ENCODE data around the gene DOCK10.
A peak's percentile ranks its signal among the peaks of the same experiment; 100 is the strongest.
"Not testable (repeated sequence)": the region's sequence is repeated elsewhere in the genome, so short reads cannot be mapped to it uniquely, and the experiment has no call there.

Gene DOCK10

DNA sequence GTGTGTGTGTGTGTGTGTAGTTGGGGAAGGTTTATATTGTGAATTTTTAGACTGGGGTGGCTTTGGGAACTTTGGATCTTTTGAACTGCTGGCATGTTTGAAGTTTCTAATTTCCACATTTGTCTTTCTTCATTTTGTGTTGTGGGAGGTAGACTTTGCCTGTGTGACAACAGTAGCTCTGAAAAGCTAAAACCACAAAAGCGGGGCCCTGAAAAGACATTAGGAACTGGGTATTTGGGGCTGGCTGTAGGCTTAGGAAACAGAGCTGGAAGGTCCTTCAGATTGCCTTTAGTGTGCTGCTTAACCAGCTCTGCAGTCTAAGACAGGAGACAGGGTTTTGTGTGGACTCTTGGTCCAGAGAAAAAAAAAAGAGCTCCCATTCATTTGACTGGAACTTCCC lies 27.2 kb upstream of the DOCK10 start:
- H3K4me3 ChIP-seq (ENCODE audit: low read length): no peak overlapping the region
- no peak for DNase-seq (ENCODE audit: low read depth)
- TF ChIP-seq, protein P1, sequence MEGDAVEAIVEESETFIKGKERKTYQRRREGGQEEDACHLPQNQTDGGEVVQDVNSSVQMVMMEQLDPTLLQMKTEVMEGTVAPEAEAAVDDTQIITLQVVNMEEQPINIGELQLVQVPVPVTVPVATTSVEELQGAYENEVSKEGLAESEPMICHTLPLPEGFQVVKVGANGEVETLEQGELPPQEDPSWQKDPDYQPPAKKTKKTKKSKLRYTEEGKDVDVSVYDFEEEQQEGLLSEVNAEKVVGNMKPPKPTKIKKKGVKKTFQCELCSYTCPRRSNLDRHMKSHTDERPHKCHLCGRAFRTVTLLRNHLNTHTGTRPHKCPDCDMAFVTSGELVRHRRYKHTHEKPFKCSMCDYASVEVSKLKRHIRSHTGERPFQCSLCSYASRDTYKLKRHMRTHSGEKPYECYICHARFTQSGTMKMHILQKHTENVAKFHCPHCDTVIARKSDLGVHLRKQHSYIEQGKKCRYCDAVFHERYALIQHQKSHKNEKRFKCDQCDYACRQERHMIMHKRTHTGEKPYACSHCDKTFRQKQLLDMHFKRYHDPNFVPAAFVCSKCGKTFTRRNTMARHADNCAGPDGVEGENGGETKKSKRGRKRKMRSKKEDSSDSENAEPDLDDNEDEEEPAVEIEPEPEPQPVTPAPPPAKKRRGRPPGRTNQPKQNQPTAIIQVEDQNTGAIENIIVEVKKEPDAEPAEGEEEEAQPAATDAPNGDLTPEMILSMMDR (IDR thresholded peaks at IDR 0.05; ENCODE audit: insufficient read depth, low read depth, low read length, missing control alignments): no peak

DNA sequence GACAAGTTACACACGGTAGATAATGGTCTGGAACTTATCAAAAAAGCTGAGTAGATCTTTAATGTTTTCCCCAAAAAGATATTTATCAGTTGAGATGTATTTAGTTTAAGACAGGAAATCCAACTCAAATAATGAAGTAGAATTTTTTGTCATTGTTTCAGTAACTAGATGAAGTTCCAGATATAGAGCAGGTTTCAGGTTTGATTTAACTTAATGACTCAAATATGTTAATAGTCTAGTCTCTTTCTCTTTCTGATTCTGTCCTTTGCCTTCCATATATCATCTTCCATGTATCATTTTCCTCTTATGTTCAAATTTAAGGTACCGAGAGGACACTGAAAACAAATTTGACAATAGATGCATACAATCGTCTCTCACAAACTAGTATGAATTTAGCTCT lies 23.6 kb upstream of the DOCK10 start:
- TF ChIP-seq, protein P1 (IDR thresholded peaks at IDR 0.05; ENCODE audit: insufficient read depth, low read depth, low read length, missing control alignments): no peak
- no peak overlapping the region for H3K4me3 ChIP-seq (ENCODE audit: low read length)
- no peak for DNase-seq (ENCODE audit: low read depth)

DNA sequence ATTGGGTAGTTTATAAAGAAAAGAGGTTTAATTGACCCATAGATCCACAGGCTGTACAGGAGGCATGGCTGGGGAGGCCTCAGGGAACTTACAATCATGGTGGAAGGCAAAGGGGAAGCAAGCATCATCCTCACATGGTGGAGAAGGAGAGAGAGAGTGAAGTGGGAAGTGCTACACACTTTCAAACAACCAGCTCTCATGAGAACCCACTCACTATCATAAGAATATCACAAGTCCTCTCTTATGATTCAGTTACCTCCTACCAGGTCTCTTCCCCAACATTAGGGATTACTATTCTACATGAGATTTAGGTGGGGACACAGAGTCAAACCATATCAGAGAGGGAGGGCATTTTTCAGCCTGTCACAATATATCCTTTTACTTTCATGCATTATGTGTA lies 22.7 kb upstream of the DOCK10 start:
- no peak overlapping the region for H3K4me3 ChIP-seq (ENCODE audit: low read length)
- TF ChIP-seq, protein P1 (IDR thresholded peaks at IDR 0.05; ENCODE audit: insufficient read depth, low read depth, low read length, missing control alignments): no peak
- DNase-seq (ENCODE audit: low read depth): no peak

DNA sequence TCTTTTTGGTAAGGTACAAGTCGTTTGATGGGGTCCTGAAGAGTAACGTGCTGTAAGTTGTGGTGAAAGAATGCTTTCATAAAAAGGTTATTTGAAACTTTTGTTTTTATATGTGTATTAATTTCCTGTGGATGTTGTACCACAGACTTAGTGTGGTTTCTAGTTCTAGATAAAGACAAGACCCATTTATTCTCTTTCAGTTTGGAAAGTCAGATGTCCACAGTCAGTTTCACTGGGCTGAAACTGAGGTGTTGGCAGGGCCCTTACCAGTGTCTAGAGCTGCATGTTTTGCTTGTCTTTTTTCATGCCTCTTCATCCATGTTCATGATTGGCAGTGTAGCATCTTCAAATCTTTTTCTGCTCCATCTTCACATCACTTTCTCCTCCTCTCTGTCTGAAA lies 22.1 kb upstream of the DOCK10 start:
- TF ChIP-seq, protein P1 (IDR thresholded peaks at IDR 0.05; ENCODE audit: insufficient read depth, low read depth, low read length, missing control alignments): no peak
- no peak for DNase-seq (ENCODE audit: low read depth)
- H3K4me3 ChIP-seq (ENCODE audit: low read length): no peak overlapping the region

DNA sequence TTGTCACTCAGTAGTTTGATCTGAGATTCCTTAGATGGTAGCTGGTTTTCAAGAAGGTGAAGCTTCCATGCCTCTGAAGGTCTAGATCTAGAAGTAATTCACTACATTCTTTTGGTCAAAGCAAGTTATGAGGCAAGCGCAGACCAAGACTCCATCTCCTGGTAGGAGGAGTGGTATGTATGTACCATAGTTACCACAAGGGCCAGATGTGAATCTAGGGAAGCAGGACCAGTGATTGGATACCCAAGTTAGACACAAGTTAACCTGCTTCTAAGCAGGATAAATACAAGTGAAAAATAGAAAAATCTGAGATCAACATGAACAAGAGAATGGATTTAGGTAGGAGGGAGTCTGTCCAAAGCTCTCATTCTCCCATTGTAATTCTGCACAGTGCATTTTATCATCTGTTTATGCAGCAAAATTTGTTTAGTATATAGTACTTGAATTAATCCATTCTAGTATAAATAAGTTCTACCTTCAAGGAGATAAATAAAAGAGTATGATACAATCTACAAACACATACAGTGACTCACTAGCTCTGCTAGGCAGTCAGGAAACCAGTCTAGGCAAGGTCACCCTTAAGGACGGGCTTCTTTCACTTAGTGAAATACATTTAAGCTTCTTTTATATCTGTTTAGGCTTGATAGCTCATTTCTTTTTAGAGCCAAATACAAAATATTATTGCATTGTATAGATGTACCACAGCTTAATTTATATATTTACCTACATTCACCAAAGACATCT lies 14.2 kb upstream of the DOCK10 start:
- TF ChIP-seq, protein P1 (IDR thresholded peaks at IDR 0.05; ENCODE audit: insufficient read depth, low read depth, low read length, missing control alignments): no peak
- H3K4me3 ChIP-seq (ENCODE audit: low read length): no peak overlapping the region
- DNase-seq (ENCODE audit: low read depth): peak; percentile 70

DNA sequence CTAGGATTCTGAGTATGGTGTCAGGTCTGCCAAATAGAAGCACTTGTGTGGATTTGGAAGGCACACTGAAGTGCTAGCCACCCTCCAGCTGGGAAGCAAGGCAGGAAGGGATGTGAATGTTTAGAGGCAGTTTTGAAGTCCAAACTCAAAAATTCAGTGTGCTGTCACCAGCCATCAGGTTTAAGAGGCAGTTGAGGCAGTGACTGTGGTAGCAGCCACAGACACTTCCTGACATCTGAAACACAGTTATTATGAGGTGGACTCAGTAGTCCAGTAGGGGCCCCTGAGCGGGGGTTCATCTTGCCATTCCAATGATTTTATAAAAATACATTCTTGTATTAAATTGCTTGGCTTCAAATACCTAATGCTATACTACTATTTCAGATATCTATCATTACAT lies 13.4 kb upstream of the DOCK10 start:
- no peak for DNase-seq (ENCODE audit: low read depth)
- TF ChIP-seq, protein P1 (IDR thresholded peaks at IDR 0.05; ENCODE audit: insufficient read depth, low read depth, low read length, missing control alignments): no peak
- H3K4me3 ChIP-seq (ENCODE audit: low read length): no peak overlapping the region

DNA sequence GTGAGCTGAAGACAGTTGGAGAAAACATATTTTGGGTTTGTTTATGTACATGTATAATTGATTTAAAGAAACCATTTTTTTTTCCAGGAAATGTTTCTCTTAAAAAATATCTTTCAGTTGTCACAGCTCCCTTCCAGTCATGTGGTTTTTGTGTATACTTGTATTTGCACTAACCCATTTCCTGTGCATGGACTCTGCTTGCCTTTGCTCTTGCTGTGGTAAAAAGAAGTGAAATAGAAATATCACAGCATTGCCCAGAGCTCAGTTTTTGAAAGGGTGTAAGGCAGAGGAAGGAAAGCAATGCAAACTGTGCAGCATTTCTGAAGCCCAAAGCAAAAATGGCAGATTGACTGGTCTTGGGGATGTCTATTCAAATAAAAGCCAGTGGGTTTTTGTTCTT lies 10.4 kb upstream of the DOCK10 start:
- H3K4me3 ChIP-seq (ENCODE audit: low read length): no peak overlapping the region
- no peak for DNase-seq (ENCODE audit: low read depth)

DNA sequence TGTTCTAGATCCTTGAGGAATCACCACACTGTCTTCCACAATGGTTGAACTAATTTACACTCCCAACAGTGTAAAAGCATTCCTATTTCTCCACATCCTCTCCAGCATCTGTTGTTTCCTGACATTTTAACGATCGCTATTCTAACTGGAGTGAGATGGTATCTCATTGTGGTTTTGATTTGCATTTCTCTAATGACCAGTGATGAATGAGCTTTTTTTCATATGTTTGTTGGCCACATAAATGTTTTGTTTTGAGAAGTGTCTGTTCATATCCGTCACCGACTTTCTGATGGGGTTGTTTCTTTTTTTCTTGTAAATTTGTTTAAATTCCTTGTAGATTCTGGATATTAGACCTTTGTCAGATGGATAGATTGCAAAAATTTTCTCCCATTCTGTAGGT lies 5.2 kb upstream of the DOCK10 start:
- H3K4me3 ChIP-seq (ENCODE audit: low read length); DNase-seq (ENCODE audit: low read depth): not testable (repeated sequence)

More for the DNA sequence above, 10.4 kb upstream of the DOCK10 start:
- TF ChIP-seq, protein P1 (IDR thresholded peaks at IDR 0.05; ENCODE audit: insufficient read depth, low read depth, low read length, missing control alignments): no peak

Data from epithelial cell of esophagus (primary cell).